ENCODE data around the gene SYS1. TPM values are rescaled to one million over a fixed set of nuclear protein-coding genes. Genes with fewer than 3 reads are reported as not detected.

Gene SYS1
- polyA plus RNA-seq, 1 of the 3 experiments (the other 2 are of a cell fraction): 26.5 TPM

DNA sequence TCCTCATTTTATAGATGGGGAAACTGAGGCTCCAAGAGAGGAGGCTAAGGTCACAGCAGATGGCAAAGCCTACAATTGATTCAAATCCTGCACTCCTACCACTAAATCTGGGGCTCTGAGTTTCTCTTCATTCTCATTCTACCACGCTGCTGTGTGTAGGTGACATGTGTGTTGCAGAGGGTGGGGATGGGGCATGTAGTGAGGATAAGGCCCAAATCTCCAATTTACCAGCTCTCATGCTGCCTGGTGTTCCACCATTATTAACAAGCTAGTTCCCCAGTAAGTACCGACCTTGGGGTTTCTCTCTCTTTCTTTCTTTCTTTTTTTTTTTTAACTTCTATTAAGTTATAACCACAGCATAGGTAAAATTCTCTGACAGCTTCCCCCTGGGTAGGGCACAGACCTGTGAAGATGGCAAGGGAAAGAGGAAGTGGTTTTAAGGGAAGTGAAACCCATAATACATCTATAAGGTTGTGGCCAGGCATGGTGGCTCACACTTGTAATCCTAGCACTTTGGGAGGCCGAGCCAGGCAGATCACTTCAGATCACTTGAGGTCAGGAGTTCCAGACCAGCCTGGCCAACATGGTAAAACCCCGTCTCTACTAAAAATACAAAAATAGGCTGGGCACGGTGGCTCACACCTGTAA, 41.9 kb upstream of the SYS1 start:
- Histone ChIP-seq H3F3A (replicated peaks; ENCODE audit: insufficient read depth) (peaks cover 4% of the 10 kb centered on the region), H3K9me3 (no peaks in the 10 kb centered on the region), H3K4me3 (ENCODE audit: low read depth in 2 of 2, low read length in 1 of 2) (no peak overlapping the region), H3K9me2 (no peaks in the 10 kb centered on the region), H3K36me3 (replicated peaks in 1 of 2; ENCODE audit: control insufficient read depth in 1 of 2, insufficient read depth in 2 of 2, low read length in 1 of 2) (peaks cover 0 to 7% of the 10 kb centered on the region in 2 experiments), H3K4me2 (no peak overlapping the region), H3K27me3 (ENCODE audit: insufficient read depth) (peaks cover 4% of the 10 kb centered on the region; the same call in 1 of the 2 replicates), H4K20me1 (ENCODE audit: insufficient read depth) (no peaks in the 10 kb centered on the region), H3K27ac (ENCODE audit: low read depth in 2 of 2, low read length in 1 of 2) (no peak overlapping the region), H3K9ac (no peak overlapping the region), H3K4me1 (ENCODE audit: control insufficient read depth in 1 of 2, insufficient read depth in 2 of 2, low read depth in 1 of 2, low read length in 1 of 2) (peaks cover 0 to 8% of the 10 kb centered on the region in 2 experiments; a peak in 1 of 4 replicates), H3K79me2 (ENCODE audit: insufficient read depth) (no peaks in the 10 kb centered on the region), H2AFZ (ENCODE audit: low read depth) (no peak overlapping the region)
- ChIA-PET CTCF (interaction anchor here (0.9 to 9.8 kb wide), 18 partner anchors 9 to 451 kb away, joined by 3 to 122 read pairs (median 4); partner anchors contain the start of genes SDC4 and SYS1), POLR2A (interaction anchor here (1.0 to 1.1 kb wide), 3 partner anchors 21 to 107 kb away, joined by 3 to 4 read pairs (median 3); no protein-coding TSS in a partner anchor)
- TF ChIP-seq MEF2A (IDR thresholded peaks at IDR 0.05; ENCODE audit: borderline replicate concordance, low read depth): no peak
- no peak for TF ChIP-seq SMC3 (IDR thresholded peaks at IDR 0.05; ENCODE audit: low read depth, low read length)
- TF ChIP-seq RCOR1 (IDR thresholded peaks at IDR 0.05; ENCODE audit: low read length): no peak
- TF ChIP-seq EP300 (IDR thresholded peaks at IDR 0.05; ENCODE audit: borderline replicate concordance in 1 of 2, low read depth in 1 of 2, low read length in 1 of 2): no peak
- TF ChIP-seq ELF1 (IDR thresholded peaks at IDR 0.05): no peak
- TF ChIP-seq, protein P1, sequence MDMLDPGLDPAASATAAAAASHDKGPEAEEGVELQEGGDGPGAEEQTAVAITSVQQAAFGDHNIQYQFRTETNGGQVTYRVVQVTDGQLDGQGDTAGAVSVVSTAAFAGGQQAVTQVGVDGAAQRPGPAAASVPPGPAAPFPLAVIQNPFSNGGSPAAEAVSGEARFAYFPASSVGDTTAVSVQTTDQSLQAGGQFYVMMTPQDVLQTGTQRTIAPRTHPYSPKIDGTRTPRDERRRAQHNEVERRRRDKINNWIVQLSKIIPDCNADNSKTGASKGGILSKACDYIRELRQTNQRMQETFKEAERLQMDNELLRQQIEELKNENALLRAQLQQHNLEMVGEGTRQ (IDR thresholded peaks at IDR 0.05; ENCODE audit: borderline replicate concordance, low read depth, low read length): no peak
- TF ChIP-seq, protein P2, sequence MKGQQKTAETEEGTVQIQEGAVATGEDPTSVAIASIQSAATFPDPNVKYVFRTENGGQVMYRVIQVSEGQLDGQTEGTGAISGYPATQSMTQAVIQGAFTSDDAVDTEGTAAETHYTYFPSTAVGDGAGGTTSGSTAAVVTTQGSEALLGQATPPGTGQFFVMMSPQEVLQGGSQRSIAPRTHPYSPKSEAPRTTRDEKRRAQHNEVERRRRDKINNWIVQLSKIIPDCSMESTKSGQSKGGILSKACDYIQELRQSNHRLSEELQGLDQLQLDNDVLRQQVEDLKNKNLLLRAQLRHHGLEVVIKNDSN (IDR thresholded peaks at IDR 0.05; ENCODE audit: borderline replicate concordance, low read depth): no peak
- no peak for TF ChIP-seq EZH2phosphoT487 (IDR thresholded peaks at IDR 0.05; ENCODE audit: borderline replicate concordance, low read depth)
- TF ChIP-seq, protein P3, sequence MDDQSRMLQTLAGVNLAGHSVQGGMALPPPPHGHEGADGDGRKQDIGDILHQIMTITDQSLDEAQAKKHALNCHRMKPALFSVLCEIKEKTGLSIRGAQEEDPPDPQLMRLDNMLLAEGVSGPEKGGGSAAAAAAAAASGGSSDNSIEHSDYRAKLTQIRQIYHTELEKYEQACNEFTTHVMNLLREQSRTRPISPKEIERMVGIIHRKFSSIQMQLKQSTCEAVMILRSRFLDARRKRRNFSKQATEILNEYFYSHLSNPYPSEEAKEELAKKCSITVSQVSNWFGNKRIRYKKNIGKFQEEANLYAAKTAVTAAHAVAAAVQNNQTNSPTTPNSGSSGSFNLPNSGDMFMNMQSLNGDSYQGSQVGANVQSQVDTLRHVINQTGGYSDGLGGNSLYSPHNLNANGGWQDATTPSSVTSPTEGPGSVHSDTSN (IDR thresholded peaks at IDR 0.05): no peak
- no peak for TF ChIP-seq SIN3A (IDR thresholded peaks at IDR 0.05; ENCODE audit: borderline replicate concordance, low read depth, low read length)
- TF ChIP-seq, protein P4, sequence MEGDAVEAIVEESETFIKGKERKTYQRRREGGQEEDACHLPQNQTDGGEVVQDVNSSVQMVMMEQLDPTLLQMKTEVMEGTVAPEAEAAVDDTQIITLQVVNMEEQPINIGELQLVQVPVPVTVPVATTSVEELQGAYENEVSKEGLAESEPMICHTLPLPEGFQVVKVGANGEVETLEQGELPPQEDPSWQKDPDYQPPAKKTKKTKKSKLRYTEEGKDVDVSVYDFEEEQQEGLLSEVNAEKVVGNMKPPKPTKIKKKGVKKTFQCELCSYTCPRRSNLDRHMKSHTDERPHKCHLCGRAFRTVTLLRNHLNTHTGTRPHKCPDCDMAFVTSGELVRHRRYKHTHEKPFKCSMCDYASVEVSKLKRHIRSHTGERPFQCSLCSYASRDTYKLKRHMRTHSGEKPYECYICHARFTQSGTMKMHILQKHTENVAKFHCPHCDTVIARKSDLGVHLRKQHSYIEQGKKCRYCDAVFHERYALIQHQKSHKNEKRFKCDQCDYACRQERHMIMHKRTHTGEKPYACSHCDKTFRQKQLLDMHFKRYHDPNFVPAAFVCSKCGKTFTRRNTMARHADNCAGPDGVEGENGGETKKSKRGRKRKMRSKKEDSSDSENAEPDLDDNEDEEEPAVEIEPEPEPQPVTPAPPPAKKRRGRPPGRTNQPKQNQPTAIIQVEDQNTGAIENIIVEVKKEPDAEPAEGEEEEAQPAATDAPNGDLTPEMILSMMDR (IDR thresholded peaks at IDR 0.05): no peak
- TF ChIP-seq POLR2AphosphoS5 (IDR thresholded peaks at IDR 0.05; ENCODE audit: low read depth, low read length): no peak
- no peak for TF ChIP-seq TAF1 (IDR thresholded peaks at IDR 0.05; ENCODE audit: borderline replicate concordance, low read depth, low read length)
- no peak for TF ChIP-seq MXI1 (IDR thresholded peaks at IDR 0.05; ENCODE audit: low read depth, low read length)
- 89% methylated on average over 5 of the region's 5 CpGs for WGBS (ENCODE audit: low lambda C conversion rate)
- no peak for DNase-seq
